ENCODE results near the gene ASH1L.
A peak's percentile ranks its signal among the peaks of the same experiment; 100 is the strongest.
"Not testable (repeated sequence)": the region's sequence is repeated elsewhere in the genome, so short reads cannot be mapped to it uniquely, and the experiment has no call there.

Gene ASH1L

GRCh38 chr1:155453141-155453540 is 109.5 kb downstream of the ASH1L start:
- Histone ChIP-seq H3K27ac (peak overlapping the region; percentile 86), H3K4me3 (ENCODE audit: low read depth, low read length) (no peak overlapping the region), H3K27me3 (replicated peaks) (no peaks in the 10 kb centered on the region), H3K36me3 (replicated peaks) (peaks cover 3% of the 10 kb centered on the region)
- TF ChIP-seq, protein P1, sequence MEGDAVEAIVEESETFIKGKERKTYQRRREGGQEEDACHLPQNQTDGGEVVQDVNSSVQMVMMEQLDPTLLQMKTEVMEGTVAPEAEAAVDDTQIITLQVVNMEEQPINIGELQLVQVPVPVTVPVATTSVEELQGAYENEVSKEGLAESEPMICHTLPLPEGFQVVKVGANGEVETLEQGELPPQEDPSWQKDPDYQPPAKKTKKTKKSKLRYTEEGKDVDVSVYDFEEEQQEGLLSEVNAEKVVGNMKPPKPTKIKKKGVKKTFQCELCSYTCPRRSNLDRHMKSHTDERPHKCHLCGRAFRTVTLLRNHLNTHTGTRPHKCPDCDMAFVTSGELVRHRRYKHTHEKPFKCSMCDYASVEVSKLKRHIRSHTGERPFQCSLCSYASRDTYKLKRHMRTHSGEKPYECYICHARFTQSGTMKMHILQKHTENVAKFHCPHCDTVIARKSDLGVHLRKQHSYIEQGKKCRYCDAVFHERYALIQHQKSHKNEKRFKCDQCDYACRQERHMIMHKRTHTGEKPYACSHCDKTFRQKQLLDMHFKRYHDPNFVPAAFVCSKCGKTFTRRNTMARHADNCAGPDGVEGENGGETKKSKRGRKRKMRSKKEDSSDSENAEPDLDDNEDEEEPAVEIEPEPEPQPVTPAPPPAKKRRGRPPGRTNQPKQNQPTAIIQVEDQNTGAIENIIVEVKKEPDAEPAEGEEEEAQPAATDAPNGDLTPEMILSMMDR (IDR thresholded peaks at IDR 0.05; ENCODE audit: low read depth, low read length, missing control alignments) = no peak
- DNase-seq = no peak
- in situ Hi-C loops (cut with HindIII; ENCODE audit: low pct_ligation_motif_present, low sequenced_read_pairs) = no loop called here

GRCh38 chr1:155451199-155451598 is 111.4 kb downstream of the ASH1L start:
- H3K36me3 ChIP-seq (replicated peaks) = peaks cover 3% of the 10 kb centered on the region
- H3K27ac ChIP-seq = no peak overlapping the region
- no peak for DNase-seq
- in situ Hi-C loops (cut with HindIII; ENCODE audit: low pct_ligation_motif_present, low sequenced_read_pairs) = no loop called here
- TF ChIP-seq, protein P1 (IDR thresholded peaks at IDR 0.05; ENCODE audit: low read depth, low read length, missing control alignments) = no peak
- H3K27me3 ChIP-seq (replicated peaks) = no peaks in the 10 kb centered on the region
- H3K4me3 ChIP-seq (ENCODE audit: low read depth, low read length) = no peak overlapping the region

GRCh38 chr1:155442431-155442830 is 120.2 kb downstream of the ASH1L start:
- H3K4me3 ChIP-seq (ENCODE audit: low read depth, low read length); DNase-seq; H3K27ac ChIP-seq; in situ Hi-C loops (cut with HindIII; ENCODE audit: low pct_ligation_motif_present, low sequenced_read_pairs); H3K27me3 ChIP-seq (replicated peaks); H3K36me3 ChIP-seq (replicated peaks): not testable (repeated sequence)

DNA sequence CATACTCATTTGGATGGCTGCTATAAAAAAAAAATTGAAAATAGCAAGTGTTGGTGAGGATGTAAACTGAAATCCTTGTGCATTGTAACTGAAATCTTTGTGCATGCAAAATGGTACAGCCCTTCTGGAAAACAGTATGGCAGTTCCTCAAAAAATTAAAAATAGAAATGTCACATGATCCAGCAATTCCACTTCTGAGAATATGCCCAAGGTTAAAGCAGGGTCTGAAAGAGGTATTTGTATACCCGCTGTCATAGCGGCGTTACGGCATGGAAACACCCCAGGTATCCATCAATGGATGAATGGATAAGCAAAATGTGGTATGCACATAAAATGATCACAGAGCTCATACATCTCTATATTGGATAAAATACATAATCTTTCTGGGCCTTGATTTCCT is 125.2 kb downstream of the ASH1L start:
- Histone ChIP-seq H3K27ac (no peak overlapping the region), H3K27me3 (replicated peaks) (no peaks in the 10 kb centered on the region), H3K4me3 (ENCODE audit: low read depth, low read length) (no peak overlapping the region), H3K36me3 (replicated peaks) (peaks cover 10% of the 10 kb centered on the region)
- in situ Hi-C loops (cut with HindIII; ENCODE audit: low pct_ligation_motif_present, low sequenced_read_pairs) = no loop called here
- DNase-seq = no peak
- TF ChIP-seq, protein P1 (IDR thresholded peaks at IDR 0.05; ENCODE audit: low read depth, low read length, missing control alignments) = no peak

GRCh38 chr1:155433831-155434389 is 128.7 kb downstream of the ASH1L start:
- H3K27me3 ChIP-seq (replicated peaks); H3K4me3 ChIP-seq (ENCODE audit: low read depth, low read length); in situ Hi-C loops (cut with HindIII; ENCODE audit: low pct_ligation_motif_present, low sequenced_read_pairs); DNase-seq; H3K27ac ChIP-seq: not testable (repeated sequence)
- peaks cover 12% of the 10 kb centered on the region for H3K36me3 ChIP-seq (replicated peaks)

GRCh38 chr1:155433128-155433830 is 129.3 kb downstream of the ASH1L start:
- H3K27me3 ChIP-seq (replicated peaks); H3K36me3 ChIP-seq (replicated peaks); H3K27ac ChIP-seq; in situ Hi-C loops (cut with HindIII; ENCODE audit: low pct_ligation_motif_present, low sequenced_read_pairs); H3K4me3 ChIP-seq (ENCODE audit: low read depth, low read length); DNase-seq: not testable (repeated sequence)

DNA sequence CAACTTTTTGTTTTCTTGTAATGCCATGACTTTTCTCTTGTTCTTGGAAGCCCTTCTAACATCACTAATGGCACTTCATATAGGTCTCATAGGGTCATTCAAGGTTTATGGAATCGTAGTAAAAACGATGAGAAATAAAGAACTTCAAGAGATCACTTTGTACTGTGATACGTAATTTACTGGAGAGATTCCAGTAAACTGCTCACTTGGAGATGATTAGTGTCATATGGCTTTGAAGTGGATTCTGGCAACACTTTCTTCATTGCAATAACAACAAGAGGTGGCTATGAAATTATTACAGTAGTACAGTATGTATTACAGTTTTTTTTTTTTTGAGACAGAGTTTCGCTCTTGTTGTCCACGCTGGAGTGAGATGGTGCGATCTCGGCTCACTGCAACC is 138.5 kb downstream of the ASH1L start:
- H3K36me3 ChIP-seq (replicated peaks) = peaks cover under 1% of the 10 kb centered on the region
- TF ChIP-seq, protein P1 (IDR thresholded peaks at IDR 0.05; ENCODE audit: low read depth, low read length, missing control alignments) = no peak
- no peaks in the 10 kb centered on the region for H3K27me3 ChIP-seq (replicated peaks)
- DNase-seq = no peak
- H3K4me3 ChIP-seq (ENCODE audit: low read depth, low read length) = no peak overlapping the region
- H3K27ac ChIP-seq = no peak overlapping the region
- in situ Hi-C loops (cut with HindIII; ENCODE audit: low pct_ligation_motif_present, low sequenced_read_pairs) = no loop called here

All from brain microvascular endothelial cell (primary cell).